AG04449 (cell line): ENCODE data around the gene THSD4.

Experiments used
- CTCF ChIA-PET: fragments of 350-600 bp; formaldehyde crosslinking; extraction: SDS; loops from one replicate; lab custom pipeline; 2021; ENCODE audit warnings: antibody characterized with exemption; lab: Yijun Ruan, JAX
- POLR2A ChIA-PET: fragments of 400-600, 350-600 bp; formaldehyde crosslinking; extraction: SDS; loops from one replicate; lab custom pipeline; 2020; ENCODE audit warnings: antibody characterized with exemption, inconsistent platforms; lab: Yijun Ruan, JAX
- DNase-seq: peaks from one replicate; pipeline ENCODE4 v3.0.0-alpha.2; 2010; ENCODE audit warnings: low read depth, low spot score
- H3K4me3 ChIP-seq: 2 replicates; pipeline ENCODE4 v1.5.1; 2011; ENCODE audit warnings: low read depth, mild to moderate bottlenecking, control low read depth, low read length
- TF ChIP-seq, protein P1 (sequence below): IDR thresholded peaks from one replicate; pipeline ENCODE4 v1.5.1; 2011; ENCODE audit warnings: mild to moderate bottlenecking, moderate library complexity, low read length, control low read depth, inconsistent platforms; ENCODE audit not compliant: insufficient read depth; ENCODE audit errors: missing control alignments

THSD4 gene

DNA sequence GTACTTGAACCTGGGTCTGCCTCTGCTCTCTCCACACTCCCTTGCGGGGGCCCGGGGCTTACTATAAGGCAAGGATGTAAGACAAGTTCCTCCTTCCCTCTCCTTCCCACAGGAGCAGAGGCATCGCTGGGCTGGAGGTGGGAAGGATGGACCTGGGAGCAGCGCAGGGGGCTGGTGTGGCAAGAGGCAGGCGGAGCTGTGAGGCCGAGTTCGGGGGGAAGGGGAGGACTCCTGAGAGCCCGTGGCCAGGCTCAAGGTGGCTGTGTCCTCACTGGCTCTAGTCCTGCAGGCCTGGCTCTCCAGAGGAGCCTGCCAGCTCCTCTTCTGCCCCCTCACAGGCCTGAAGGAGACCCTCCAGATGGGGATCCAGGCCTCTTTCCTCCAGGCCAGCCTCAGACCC lies 694.1 kb downstream of the THSD4 start:
- DNase-seq: no peak
- ChIA-PET CTCF (interaction anchor here (1.5 to 11.0 kb wide), 4 partner anchors 9 to 67 kb away, joined by 5 to 244 read pairs (median 10); no protein-coding TSS in a partner anchor), POLR2A (no interaction called here)
- TF ChIP-seq, protein P1, sequence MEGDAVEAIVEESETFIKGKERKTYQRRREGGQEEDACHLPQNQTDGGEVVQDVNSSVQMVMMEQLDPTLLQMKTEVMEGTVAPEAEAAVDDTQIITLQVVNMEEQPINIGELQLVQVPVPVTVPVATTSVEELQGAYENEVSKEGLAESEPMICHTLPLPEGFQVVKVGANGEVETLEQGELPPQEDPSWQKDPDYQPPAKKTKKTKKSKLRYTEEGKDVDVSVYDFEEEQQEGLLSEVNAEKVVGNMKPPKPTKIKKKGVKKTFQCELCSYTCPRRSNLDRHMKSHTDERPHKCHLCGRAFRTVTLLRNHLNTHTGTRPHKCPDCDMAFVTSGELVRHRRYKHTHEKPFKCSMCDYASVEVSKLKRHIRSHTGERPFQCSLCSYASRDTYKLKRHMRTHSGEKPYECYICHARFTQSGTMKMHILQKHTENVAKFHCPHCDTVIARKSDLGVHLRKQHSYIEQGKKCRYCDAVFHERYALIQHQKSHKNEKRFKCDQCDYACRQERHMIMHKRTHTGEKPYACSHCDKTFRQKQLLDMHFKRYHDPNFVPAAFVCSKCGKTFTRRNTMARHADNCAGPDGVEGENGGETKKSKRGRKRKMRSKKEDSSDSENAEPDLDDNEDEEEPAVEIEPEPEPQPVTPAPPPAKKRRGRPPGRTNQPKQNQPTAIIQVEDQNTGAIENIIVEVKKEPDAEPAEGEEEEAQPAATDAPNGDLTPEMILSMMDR: no peak
- no peak overlapping the region for H3K4me3 ChIP-seq

DNA sequence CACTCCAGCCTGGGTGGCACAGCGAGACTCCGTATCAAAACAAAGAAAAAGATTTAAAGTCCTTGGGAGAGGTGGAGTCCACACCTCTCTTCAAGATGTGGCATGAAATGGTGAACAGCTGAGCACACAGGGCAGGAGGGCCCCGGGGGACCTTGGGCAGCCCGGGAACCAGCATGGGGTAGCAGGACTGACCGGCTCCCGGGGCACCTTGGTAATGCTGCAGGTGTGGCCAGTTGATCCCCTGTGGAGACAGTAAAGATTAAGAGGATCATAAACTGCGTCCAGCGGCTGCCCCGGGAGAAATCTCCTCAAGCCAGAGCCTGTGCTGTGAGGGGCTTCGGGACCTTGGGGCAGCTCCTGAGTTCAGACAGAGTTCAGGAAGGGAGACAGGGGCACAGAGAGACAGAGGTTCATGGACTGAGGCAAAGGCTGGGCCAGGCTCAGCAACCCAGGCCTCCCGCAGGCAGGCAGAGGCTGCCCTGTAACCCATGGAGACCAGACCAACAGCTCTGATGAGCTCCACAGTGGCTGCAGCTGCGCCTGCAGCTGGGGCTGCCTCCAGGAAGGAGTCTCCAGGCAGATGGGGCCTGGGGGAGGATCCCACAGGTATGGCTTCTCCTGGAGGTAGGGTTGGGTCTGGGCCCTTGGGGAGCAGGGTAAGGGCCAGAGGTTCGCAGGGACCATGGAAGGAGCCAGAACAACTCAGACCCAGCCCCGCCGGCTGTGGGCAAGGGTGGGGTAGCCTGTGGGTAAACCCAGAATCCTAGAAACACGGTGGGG lies 695.2 kb downstream of the THSD4 start, which contains the start of gene NR2E3:
NR2E3 (plus strand) TSS at position 299 of the 780 bp plus-strand sequence; CDS start at position 489, 190 bp downstream.
- CTCF ChIA-PET: interaction anchor here (1.3 kb wide), 1 partner anchor 346 kb away, joined by 3 read pairs; no protein-coding TSS in a partner anchor

DNA sequence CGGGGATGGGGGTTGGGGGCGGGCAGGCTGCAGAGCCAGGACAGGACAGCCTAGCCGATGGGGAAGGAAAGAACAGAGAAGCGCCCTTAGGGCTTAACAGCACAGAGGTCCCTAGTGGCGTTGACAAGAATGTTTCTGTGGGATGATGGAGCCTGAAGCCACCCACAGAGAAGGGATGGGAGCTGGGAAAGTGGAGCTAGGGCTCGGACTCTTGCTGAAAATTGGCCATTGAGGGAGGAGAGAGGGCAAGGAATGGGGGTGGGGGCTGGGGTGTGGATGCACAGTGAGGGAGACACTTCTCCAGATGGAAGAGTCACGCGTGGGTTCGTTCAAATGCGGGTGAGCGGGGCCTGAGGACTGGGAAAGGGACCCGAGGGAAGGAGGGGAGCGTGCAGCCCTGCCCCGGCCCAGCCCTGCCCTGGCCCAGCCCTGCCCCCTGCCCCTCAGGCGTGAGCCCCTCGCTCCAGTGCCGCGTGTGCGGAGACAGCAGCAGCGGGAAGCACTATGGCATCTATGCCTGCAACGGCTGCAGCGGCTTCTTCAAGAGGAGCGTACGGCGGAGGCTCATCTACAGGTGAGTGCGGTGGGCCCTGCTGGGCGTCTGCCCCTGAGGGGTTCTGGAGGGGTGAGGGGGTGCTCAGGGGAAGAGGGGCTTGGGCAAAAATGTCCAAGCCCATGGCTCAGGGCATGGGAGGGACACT lies 695.9 kb downstream of the THSD4 start:
- no peak overlapping the region for H3K4me3 ChIP-seq
- TF ChIP-seq, protein P1: no peak
- POLR2A ChIA-PET: interaction anchor here (0.6 kb wide), 1 partner anchor 40 kb away, joined by 3 read pairs; no protein-coding TSS in a partner anchor
- CTCF ChIA-PET: interaction anchor here (1.3 kb wide), 1 partner anchor 345 kb away, joined by 3 read pairs; no protein-coding TSS in a partner anchor
- no peak for DNase-seq

More for the DNA sequence above, 695.2 kb downstream of the THSD4 start, which contains the start of gene NR2E3:
- TF ChIP-seq, protein P1: no peak
- no peak within 1 kb of the TSS for H3K4me3 ChIP-seq
- POLR2A ChIA-PET: no interaction called here
- DNase-seq: no peak

DNA sequence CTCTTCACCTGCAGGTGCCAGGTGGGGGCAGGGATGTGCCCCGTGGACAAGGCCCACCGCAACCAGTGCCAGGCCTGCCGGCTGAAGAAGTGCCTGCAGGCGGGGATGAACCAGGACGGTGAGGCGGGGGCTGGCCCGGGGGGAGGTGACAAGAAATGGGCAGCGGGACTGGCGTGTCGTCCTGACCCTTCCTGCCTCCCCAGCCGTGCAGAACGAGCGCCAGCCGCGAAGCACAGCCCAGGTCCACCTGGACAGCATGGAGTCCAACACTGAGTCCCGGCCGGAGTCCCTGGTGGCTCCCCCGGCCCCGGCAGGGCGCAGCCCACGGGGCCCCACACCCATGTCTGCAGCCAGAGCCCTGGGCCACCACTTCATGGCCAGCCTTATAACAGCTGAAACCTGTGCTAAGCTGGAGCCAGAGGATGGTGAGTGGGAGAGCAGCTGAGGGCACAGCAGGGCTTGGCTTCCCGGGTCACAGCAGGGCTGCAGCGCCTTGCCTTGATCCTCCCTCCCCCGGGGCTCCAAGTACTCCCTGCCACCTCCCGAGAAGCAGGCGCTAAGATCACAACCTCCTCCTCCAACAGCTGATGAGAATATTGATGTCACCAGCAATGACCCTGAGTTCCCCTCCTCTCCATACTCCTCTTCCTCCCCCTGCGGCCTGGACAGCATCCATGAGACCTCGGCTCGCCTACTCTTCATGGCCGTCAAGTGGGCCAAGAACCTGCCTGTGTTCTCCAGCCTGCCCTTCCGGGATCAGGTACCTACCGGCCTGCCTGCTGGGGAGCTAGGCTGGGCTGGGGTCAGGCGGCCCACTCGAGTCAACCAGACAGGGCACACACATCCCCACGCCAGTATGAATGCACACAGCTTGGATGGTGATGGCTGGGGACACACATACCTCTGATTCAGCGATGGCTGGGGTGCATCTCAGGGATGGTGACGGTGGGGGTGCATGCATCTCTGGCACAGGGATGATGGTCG lies 696.8 kb downstream of the THSD4 start:
- ChIA-PET POLR2A (no interaction called here), CTCF (interaction anchor here (1.2 kb wide), 2 partner anchors 10 to 31 kb away, joined by 3 to 8 read pairs; no protein-coding TSS in a partner anchor)
- TF ChIP-seq, protein P1: no peak
- H3K4me3 ChIP-seq: no peak overlapping the region
- no peak for DNase-seq

DNA sequence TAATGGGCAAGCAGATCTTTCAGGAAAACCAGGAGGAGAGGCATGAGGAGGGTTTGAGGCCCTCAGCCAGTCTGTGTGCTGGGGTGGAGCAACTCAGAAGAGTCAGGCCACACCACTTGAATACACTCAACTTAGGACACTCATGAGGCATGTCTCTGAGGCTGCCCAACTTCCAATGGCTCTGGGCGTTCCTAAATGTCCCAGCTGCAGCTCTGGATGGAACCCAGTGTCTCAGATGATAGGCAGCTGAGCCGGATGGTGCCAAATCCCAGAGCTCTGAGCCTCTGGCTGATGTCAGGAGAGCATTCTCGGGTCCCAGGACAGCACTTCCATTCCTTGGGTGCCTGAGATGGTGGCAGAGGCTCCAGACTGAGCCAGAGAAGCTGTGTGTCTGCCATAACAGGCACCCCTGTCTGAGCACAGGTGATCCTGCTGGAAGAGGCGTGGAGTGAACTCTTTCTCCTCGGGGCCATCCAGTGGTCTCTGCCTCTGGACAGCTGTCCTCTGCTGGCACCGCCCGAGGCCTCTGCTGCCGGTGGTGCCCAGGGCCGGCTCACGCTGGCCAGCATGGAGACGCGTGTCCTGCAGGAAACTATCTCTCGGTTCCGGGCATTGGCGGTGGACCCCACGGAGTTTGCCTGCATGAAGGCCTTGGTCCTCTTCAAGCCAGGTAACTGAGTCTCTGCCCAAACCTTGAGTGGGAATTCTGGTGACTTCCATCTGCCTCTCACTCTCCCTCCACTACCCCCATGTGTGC lies 697.9 kb downstream of the THSD4 start:
- CTCF ChIA-PET: interaction anchor here (1.2 kb wide), 2 partner anchors 11 to 32 kb away, joined by 3 to 8 read pairs; no protein-coding TSS in a partner anchor
- POLR2A ChIA-PET: no interaction called here
- H3K4me3 ChIP-seq: no peak overlapping the region
- DNase-seq: no peak
- TF ChIP-seq, protein P1: no peak
